Sigmoid colon (tissue), 4 donors: Measurements from ENCODE around the gene PRDM5.

Experiments
- POLR2A ChIP-seq, 2 donors: fragments of 450-650 bp; IDR thresholded peaks; one replicate each; pipeline ENCODE4 v1.6.1; 2016; ENCODE audit warnings: antibody characterized with exemption in 2 of 2, mild to moderate bottlenecking in 2 of 2, moderate library complexity in 2 of 2
- POLR2AphosphoS5 ChIP-seq, 4 donors: sonication (generic); formaldehyde crosslinking; IDR thresholded peaks; one replicate each; pipeline ENCODE4 v1.6.1; 2017; ENCODE audit warnings: antibody characterized with exemption in 4 of 4
- TF ChIP-seq, protein P1 (sequence below), 4 experiments: fragments of 450-650 bp in 3 of 4; fragments of 200-600 bp in 1 of 4; IDR thresholded peaks; one replicate each; pipeline ENCODE4 v1.5.1; 2016 to 2019; ENCODE audit warnings: antibody characterized with exemption in 4 of 4, mild to moderate bottlenecking in 3 of 4, moderate library complexity in 2 of 4

DNA sequence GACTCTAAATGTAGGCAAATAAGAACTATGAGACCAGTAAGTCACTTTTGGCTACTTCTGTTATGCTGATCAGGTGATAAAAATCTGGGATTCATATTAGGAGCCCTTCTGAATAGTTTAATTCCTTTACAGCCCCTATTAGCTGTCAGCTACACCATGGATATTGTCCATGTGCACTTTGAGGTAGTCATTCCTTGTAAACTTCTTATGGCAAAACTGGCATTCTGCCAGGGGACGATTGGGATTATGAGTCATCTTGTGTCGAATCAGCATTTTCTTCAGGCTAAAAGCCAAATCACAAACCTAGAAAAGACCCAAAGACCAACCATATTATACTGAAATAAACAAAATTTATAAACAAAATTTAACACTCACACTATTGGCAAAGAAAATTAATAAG lies 227.6 kb downstream of the PRDM5 start:
- TF ChIP-seq, protein P1, sequence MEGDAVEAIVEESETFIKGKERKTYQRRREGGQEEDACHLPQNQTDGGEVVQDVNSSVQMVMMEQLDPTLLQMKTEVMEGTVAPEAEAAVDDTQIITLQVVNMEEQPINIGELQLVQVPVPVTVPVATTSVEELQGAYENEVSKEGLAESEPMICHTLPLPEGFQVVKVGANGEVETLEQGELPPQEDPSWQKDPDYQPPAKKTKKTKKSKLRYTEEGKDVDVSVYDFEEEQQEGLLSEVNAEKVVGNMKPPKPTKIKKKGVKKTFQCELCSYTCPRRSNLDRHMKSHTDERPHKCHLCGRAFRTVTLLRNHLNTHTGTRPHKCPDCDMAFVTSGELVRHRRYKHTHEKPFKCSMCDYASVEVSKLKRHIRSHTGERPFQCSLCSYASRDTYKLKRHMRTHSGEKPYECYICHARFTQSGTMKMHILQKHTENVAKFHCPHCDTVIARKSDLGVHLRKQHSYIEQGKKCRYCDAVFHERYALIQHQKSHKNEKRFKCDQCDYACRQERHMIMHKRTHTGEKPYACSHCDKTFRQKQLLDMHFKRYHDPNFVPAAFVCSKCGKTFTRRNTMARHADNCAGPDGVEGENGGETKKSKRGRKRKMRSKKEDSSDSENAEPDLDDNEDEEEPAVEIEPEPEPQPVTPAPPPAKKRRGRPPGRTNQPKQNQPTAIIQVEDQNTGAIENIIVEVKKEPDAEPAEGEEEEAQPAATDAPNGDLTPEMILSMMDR (IDR thresholded peaks at IDR 0.05) = no peak
- TF ChIP-seq POLR2A (IDR thresholded peaks at IDR 0.05) = no peak
- TF ChIP-seq POLR2AphosphoS5 (IDR thresholded peaks at IDR 0.05) = peak in 3 of 4 donors; percentile 65 to 83 (median 82)
